ENCODE results near the gene POLG2. TPM values are rescaled to one million over a fixed set of nuclear protein-coding genes. Genes with fewer than 3 reads are reported as not detected.
A peak's percentile ranks its signal among the peaks of the same experiment; 100 is the strongest.

POLG2 gene
- total and polyA plus RNA-seq, 9 of the 15 experiments (the other 6 are each of a cell fraction or from before 2014, with no cell fraction given) = 13.4 to 44.8 (median 37.0) TPM

- TF ChIP-seq ZNF311 (CRISPR knock-in tag; IDR thresholded peaks at IDR 0.05) (no peak), ZNF76 (CRISPR knock-in tag; IDR thresholded peaks at IDR 0.05; ENCODE audit: borderline replicate concordance) (no peak), ETV6 (IDR thresholded peaks at IDR 0.05; ENCODE audit: borderline replicate concordance in 1 of 2, low read depth in 2 of 2, low read length in 1 of 2) (no peak; a peak in 1 of 4 replicates), ETV6 (CRISPR knock-in tag; IDR thresholded peaks at IDR 0.05; ENCODE audit: borderline replicate concordance) (no peak), KHSRP (IDR thresholded peaks at IDR 0.05) (no peak), TCFL5 (CRISPR knock-in tag; conservative IDR thresholded peaks at IDR 0.05) (no peak), ZNF589 (CRISPR knock-in tag; IDR thresholded peaks at IDR 0.05; ENCODE audit: low read depth) (peak; percentile 52; the same call in 1 of the 2 replicates), BMI1 (IDR thresholded peaks at IDR 0.05; ENCODE audit: low read length) (no peak), ARID4B (CRISPR knock-in tag; IDR thresholded peaks at IDR 0.05) (peak; percentile 19; the same call in 1 of the 2 replicates), ZZZ3 (IDR thresholded peaks at IDR 0.05) (no peak), SIRT6 (IDR thresholded peaks at IDR 0.05; ENCODE audit: low read depth, low read length) (no peak), ZBTB5 (IDR thresholded peaks at IDR 0.05) (no peak), U2AF2 (optimal IDR thresholded peaks at IDR 0.05; ENCODE audit: low read depth, low read length) (no peak), RBBP5 (IDR thresholded peaks at IDR 0.05; ENCODE audit: borderline replicate concordance, insufficient read depth, low read length, poor library complexity, severe bottlenecking) (no peak)
- TF ChIP-seq, protein P1, sequence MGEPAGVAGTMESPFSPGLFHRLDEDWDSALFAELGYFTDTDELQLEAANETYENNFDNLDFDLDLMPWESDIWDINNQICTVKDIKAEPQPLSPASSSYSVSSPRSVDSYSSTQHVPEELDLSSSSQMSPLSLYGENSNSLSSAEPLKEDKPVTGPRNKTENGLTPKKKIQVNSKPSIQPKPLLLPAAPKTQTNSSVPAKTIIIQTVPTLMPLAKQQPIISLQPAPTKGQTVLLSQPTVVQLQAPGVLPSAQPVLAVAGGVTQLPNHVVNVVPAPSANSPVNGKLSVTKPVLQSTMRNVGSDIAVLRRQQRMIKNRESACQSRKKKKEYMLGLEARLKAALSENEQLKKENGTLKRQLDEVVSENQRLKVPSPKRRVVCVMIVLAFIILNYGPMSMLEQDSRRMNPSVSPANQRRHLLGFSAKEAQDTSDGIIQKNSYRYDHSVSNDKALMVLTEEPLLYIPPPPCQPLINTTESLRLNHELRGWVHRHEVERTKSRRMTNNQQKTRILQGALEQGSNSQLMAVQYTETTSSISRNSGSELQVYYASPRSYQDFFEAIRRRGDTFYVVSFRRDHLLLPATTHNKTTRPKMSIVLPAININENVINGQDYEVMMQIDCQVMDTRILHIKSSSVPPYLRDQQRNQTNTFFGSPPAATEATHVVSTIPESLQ (CRISPR knock-in tag; IDR thresholded peaks at IDR 0.05) = 0 out of 2 replicates have a peak, but pooled peaks have one; percentile 55
- TF ChIP-seq, protein P2, sequence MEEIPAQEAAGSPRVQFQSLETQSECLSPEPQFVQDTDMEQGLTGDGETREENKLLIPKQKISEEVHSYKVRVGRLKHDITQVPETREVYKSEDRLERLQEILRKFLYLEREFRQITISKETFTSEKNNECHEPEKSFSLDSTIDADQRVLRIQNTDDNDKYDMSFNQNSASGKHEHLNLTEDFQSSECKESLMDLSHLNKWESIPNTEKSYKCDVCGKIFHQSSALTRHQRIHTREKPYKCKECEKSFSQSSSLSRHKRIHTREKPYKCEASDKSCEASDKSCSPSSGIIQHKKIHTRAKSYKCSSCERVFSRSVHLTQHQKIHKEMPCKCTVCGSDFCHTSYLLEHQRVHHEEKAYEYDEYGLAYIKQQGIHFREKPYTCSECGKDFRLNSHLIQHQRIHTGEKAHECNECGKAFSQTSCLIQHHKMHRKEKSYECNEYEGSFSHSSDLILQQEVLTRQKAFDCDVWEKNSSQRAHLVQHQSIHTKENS (CRISPR knock-in tag; IDR thresholded peaks at IDR 0.05) = no peak
Observed at GRCh38 chr17:64505340-64506200, 8.7 kb upstream of the POLG2 start (continued).
